Measurements from ENCODE around the gene DDR1.

DDR1 gene

GRCh38 chr6:30932665-30933365 lies 48.5 kb downstream of the DDR1 start:
- peaks cover 6% of the 10 kb centered on the region; the same call in 1 of the 2 replicates for H3K36me3 ChIP-seq (ENCODE audit: low read depth)
- H3K4me3 ChIP-seq (ENCODE audit: severe bottlenecking) = no peak overlapping the region
- DNase-seq (ENCODE audit: low spot score) = no peak
- H3K27me3 ChIP-seq (ENCODE audit: insufficient read depth, poor library complexity, severe bottlenecking) = no peaks in the 10 kb centered on the region
- H3K4me1 ChIP-seq (ENCODE audit: insufficient read depth, poor library complexity, severe bottlenecking) = peaks cover 10% of the 10 kb centered on the region
- TF ChIP-seq CTCF (IDR thresholded peaks at IDR 0.05; ENCODE audit: poor library complexity, severe bottlenecking) = no peak
- peaks cover 6% of the 10 kb centered on the region for H3K9me3 ChIP-seq (ENCODE audit: severe bottlenecking)
- ATAC-seq (ENCODE audit: low read depth) = no peak
- no peak overlapping the region for H3K27ac ChIP-seq (ENCODE audit: poor library complexity, severe bottlenecking)

GRCh38 chr6:30935018-30935417 lies 50.7 kb downstream of the DDR1 start:
- Histone ChIP-seq H3K27ac (ENCODE audit: poor library complexity, severe bottlenecking) (peak overlapping the region; percentile 24), H3K9me3 (ENCODE audit: severe bottlenecking) (no peaks in the 10 kb centered on the region)
- DNase-seq (ENCODE audit: low spot score) = no peak

GRCh38 chr6:30937265-30937664 lies 52.9 kb downstream of the DDR1 start:
- Histone ChIP-seq H3K27me3 (ENCODE audit: insufficient read depth, poor library complexity, severe bottlenecking) (no peaks in the 10 kb centered on the region), H3K9me3 (ENCODE audit: severe bottlenecking) (no peaks in the 10 kb centered on the region), H3K36me3 (ENCODE audit: low read depth) (no peaks in the 10 kb centered on the region), H3K4me3 (ENCODE audit: severe bottlenecking) (no peak overlapping the region), H3K4me1 (ENCODE audit: insufficient read depth, poor library complexity, severe bottlenecking) (peaks cover 12% of the 10 kb centered on the region), H3K27ac (ENCODE audit: poor library complexity, severe bottlenecking) (no peak overlapping the region)
- no peak for TF ChIP-seq CTCF (IDR thresholded peaks at IDR 0.05; ENCODE audit: poor library complexity, severe bottlenecking)
- no peak for DNase-seq (ENCODE audit: low spot score)
- no peak for ATAC-seq (ENCODE audit: low read depth)

More at GRCh38 chr6:30935018-30935417, 50.7 kb downstream of the DDR1 start:
- H3K4me1 ChIP-seq (ENCODE audit: insufficient read depth, poor library complexity, severe bottlenecking) = peaks cover 16% of the 10 kb centered on the region
- ATAC-seq (ENCODE audit: low read depth) = 0 out of 3 replicates have a peak, but pooled peaks have one; percentile 24
- no peaks in the 10 kb centered on the region for H3K27me3 ChIP-seq (ENCODE audit: insufficient read depth, poor library complexity, severe bottlenecking)
- TF ChIP-seq CTCF (IDR thresholded peaks at IDR 0.05; ENCODE audit: poor library complexity, severe bottlenecking) = no peak
- H3K36me3 ChIP-seq (ENCODE audit: low read depth) = no peaks in the 10 kb centered on the region
- no peak overlapping the region for H3K4me3 ChIP-seq (ENCODE audit: severe bottlenecking)

- peaks cover 14% of the 10 kb centered on the region for H3K4me1 ChIP-seq (ENCODE audit: insufficient read depth, poor library complexity, severe bottlenecking)
- H3K27me3 ChIP-seq (ENCODE audit: insufficient read depth, poor library complexity, severe bottlenecking) = no peaks in the 10 kb centered on the region
- peak; percentile 32 for ATAC-seq (ENCODE audit: low read depth)
- no peak for TF ChIP-seq CTCF (IDR thresholded peaks at IDR 0.05; ENCODE audit: poor library complexity, severe bottlenecking)
- H3K9me3 ChIP-seq (ENCODE audit: severe bottlenecking) = no peaks in the 10 kb centered on the region
- H3K36me3 ChIP-seq (ENCODE audit: low read depth) = no peaks in the 10 kb centered on the region
- H3K4me3 ChIP-seq (ENCODE audit: severe bottlenecking) = no peak overlapping the region
- DNase-seq (ENCODE audit: low spot score) = no peak
- no peak overlapping the region for H3K27ac ChIP-seq (ENCODE audit: poor library complexity, severe bottlenecking)
Measured at GRCh38 chr6:30938730-30939129, 54.4 kb downstream of the DDR1 start.

GRCh38 chr6:30939473-30939872 lies 55.2 kb downstream of the DDR1 start:
- no peak overlapping the region for H3K4me3 ChIP-seq (ENCODE audit: severe bottlenecking)
- no peaks in the 10 kb centered on the region for H3K36me3 ChIP-seq (ENCODE audit: low read depth)
- no peaks in the 10 kb centered on the region for H3K9me3 ChIP-seq (ENCODE audit: severe bottlenecking)
- DNase-seq (ENCODE audit: low spot score) (no peak), ATAC-seq (ENCODE audit: low read depth) (no peak)
- no peak for TF ChIP-seq CTCF (IDR thresholded peaks at IDR 0.05; ENCODE audit: poor library complexity, severe bottlenecking)
- H3K4me1 ChIP-seq (ENCODE audit: insufficient read depth, poor library complexity, severe bottlenecking) = peaks cover 14% of the 10 kb centered on the region
- no peak overlapping the region for H3K27ac ChIP-seq (ENCODE audit: poor library complexity, severe bottlenecking)
- H3K27me3 ChIP-seq (ENCODE audit: insufficient read depth, poor library complexity, severe bottlenecking) = no peaks in the 10 kb centered on the region
